HepG2 (cell line): ENCODE data around the gene PCNX4. TPM values are rescaled to one million over a fixed set of nuclear protein-coding genes. Genes with fewer than 3 reads are reported as not detected.
A peak's percentile ranks its signal among the peaks of the same experiment; 100 is the strongest.

Experiments used
- CHD2 ChIP-seq: IDR thresholded peaks from 2 replicates; pipeline ENCODE4 v1.6.1; 2011; ENCODE audit warnings: low read depth, low read length, improper control_type of control experiment
- ETV6 ChIP-seq: sonication (generic); formaldehyde crosslinking; conservative IDR thresholded peaks from 2 replicates; pipeline ENCODE4 v1.4.0; 2020; ENCODE audit warnings: missing genetic modification reagents
- MIXL1 ChIP-seq: IDR thresholded peaks from 2 replicates; pipeline ENCODE4 v1.6.1; 2016
- NFATC3 ChIP-seq: sonication (generic); formaldehyde crosslinking; IDR thresholded peaks from 2 replicates; pipeline ENCODE4 v1.5.1; 2020; ENCODE audit warnings: mild to moderate bottlenecking, missing genetic modification reagents
- RAD21 ChIP-seq: fragments of 450-650 bp; formaldehyde crosslinking; IDR thresholded peaks from 2 replicates; pipeline ENCODE4 v1.5.0; 2020; ENCODE audit warnings: mild to moderate bottlenecking
- RBM39 ChIP-seq: fragments of 200-400 bp; formaldehyde crosslinking; IDR thresholded peaks from one replicate; pipeline ENCODE4 v1.6.1; 2018; ENCODE audit warnings: antibody characterized with exemption, mild to moderate bottlenecking, low read depth, low read length; ENCODE audit not compliant: poor library complexity, severe bottlenecking
- ZNF83 ChIP-seq: sonication (generic); formaldehyde crosslinking; IDR thresholded peaks from 2 replicates; pipeline ENCODE4 v1.4.0; 2020; ENCODE audit warnings: missing genetic modification reagents, mild to moderate bottlenecking, borderline replicate concordance
- ZNF839 ChIP-seq: sonication (generic); formaldehyde crosslinking; IDR thresholded peaks from 2 replicates; pipeline ENCODE4 v1.4.0; 2020; ENCODE audit warnings: missing genetic modification reagents, mild to moderate bottlenecking, borderline replicate concordance
- ZNF841 ChIP-seq: sonication (generic); formaldehyde crosslinking; IDR thresholded peaks from 2 replicates; pipeline ENCODE4 v1.8.1; 2023; ENCODE audit warnings: missing genetic modification reagents, borderline replicate concordance
- polyA plus RNA-seq, 8 experiments: library from polyadenylated mRNA; depleted of rRNA in 3 of 8; stranded (reverse) in 7 of 8; unstranded in 1 of 8; fragments of >200 nt; fragmentation: Illumina TruSeq in 4 of 8; extraction: Trizol in 4 of 8; gene quantifications; 2 replicates each; pipeline versions ENCODE4 v1.2.1 to v1.2.3, GENCODE V29; 2011 to 2016; ENCODE audit warnings: low read depth in 4 of 8, missing spikeins in 1 of 8, mixed read lengths in 1 of 8; ENCODE audit not compliant: insufficient read depth in 1 of 8
- total RNA-seq, 5 experiments: library from RNA; depleted of rRNA; stranded (reverse); fragments of >200 nt; fragmentation: Illumina TruSeq; extraction: Trizol; gene quantifications; 2 replicates each; pipeline ENCODE4 v1.2.3, GENCODE V29; 2016; ENCODE audit warnings: low read depth in 1 of 5
- TF ChIP-seq, protein P1 (sequence below): sonication (generic); formaldehyde crosslinking; IDR thresholded peaks from 2 replicates; pipeline ENCODE4 v1.4.0; 2020; ENCODE audit warnings: mild to moderate bottlenecking, missing genetic modification reagents
- TF ChIP-seq, protein P2 (sequence below): sonication (generic); formaldehyde crosslinking; IDR thresholded peaks from 2 replicates; pipeline ENCODE4 v1.5.0; 2020; ENCODE audit warnings: mild to moderate bottlenecking, missing genetic modification reagents
- TF ChIP-seq, protein P3 (sequence below): sonication (generic); formaldehyde crosslinking; conservative IDR thresholded peaks from 2 replicates; pipeline ENCODE4 v1.4.0; 2020; ENCODE audit warnings: missing genetic modification reagents
- TF ChIP-seq, protein P4 (sequence below): IDR thresholded peaks from 2 replicates; pipeline ENCODE4 v1.6.1; 2016; ENCODE audit warnings: missing compliant biosample characterization, missing genetic modification reagents, borderline replicate concordance
- TF ChIP-seq, protein P5 (sequence below): sonication (generic); formaldehyde crosslinking; IDR thresholded peaks from 2 replicates; pipeline ENCODE4 v1.5.0; 2020; ENCODE audit warnings: mild to moderate bottlenecking, low read depth, missing genetic modification reagents, borderline replicate concordance

PCNX4 gene
- total and polyA plus RNA-seq, 2 of the 13 experiments (the other 11 are each of a cell fraction or from before 2014, with no cell fraction given), result 28.6 to 43.0 TPM

DNA sequence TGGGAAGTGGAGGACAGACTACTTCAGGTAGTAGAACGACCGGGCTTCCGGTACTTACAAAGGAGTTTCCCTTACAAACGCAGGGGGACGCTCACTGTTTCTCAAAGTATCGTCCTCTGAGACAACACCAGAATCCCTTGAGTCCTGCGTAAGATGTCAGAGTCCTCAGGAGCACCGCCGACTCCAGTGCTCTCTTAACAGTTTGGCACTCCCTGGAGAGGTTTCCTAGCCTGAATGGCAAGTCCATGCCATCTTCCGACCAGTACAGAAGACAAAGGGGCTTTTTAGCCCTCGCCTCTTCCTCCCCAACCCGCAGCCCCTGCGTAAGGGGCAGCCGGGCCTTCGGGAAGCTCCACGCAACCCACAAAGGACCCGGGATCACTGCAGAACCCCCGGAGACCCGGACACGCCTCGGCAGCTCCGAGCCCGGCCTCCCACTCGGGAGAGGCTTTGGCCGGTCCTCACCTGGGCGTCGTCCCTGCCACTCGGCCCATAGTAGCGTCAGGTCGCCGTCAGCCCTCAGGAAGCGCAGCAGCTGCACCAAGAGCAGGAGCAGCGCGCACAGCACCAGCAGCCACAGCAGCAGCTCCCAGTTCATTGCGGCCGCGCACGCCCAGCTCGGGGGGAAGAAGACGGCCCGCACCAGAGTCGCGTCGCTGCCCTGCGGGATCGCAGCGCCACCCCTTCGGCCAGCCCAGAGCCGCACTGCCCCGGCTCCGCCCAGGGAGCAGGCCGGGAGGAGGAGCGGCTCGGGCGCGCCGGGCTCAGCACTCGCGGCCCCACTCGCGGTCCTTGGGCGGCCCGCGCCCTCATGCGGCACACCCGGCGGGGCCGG is 73.2 kb downstream of the PCNX4 start, which contains the start of gene DHRS7 (continued):
- TF ChIP-seq, protein P1, sequence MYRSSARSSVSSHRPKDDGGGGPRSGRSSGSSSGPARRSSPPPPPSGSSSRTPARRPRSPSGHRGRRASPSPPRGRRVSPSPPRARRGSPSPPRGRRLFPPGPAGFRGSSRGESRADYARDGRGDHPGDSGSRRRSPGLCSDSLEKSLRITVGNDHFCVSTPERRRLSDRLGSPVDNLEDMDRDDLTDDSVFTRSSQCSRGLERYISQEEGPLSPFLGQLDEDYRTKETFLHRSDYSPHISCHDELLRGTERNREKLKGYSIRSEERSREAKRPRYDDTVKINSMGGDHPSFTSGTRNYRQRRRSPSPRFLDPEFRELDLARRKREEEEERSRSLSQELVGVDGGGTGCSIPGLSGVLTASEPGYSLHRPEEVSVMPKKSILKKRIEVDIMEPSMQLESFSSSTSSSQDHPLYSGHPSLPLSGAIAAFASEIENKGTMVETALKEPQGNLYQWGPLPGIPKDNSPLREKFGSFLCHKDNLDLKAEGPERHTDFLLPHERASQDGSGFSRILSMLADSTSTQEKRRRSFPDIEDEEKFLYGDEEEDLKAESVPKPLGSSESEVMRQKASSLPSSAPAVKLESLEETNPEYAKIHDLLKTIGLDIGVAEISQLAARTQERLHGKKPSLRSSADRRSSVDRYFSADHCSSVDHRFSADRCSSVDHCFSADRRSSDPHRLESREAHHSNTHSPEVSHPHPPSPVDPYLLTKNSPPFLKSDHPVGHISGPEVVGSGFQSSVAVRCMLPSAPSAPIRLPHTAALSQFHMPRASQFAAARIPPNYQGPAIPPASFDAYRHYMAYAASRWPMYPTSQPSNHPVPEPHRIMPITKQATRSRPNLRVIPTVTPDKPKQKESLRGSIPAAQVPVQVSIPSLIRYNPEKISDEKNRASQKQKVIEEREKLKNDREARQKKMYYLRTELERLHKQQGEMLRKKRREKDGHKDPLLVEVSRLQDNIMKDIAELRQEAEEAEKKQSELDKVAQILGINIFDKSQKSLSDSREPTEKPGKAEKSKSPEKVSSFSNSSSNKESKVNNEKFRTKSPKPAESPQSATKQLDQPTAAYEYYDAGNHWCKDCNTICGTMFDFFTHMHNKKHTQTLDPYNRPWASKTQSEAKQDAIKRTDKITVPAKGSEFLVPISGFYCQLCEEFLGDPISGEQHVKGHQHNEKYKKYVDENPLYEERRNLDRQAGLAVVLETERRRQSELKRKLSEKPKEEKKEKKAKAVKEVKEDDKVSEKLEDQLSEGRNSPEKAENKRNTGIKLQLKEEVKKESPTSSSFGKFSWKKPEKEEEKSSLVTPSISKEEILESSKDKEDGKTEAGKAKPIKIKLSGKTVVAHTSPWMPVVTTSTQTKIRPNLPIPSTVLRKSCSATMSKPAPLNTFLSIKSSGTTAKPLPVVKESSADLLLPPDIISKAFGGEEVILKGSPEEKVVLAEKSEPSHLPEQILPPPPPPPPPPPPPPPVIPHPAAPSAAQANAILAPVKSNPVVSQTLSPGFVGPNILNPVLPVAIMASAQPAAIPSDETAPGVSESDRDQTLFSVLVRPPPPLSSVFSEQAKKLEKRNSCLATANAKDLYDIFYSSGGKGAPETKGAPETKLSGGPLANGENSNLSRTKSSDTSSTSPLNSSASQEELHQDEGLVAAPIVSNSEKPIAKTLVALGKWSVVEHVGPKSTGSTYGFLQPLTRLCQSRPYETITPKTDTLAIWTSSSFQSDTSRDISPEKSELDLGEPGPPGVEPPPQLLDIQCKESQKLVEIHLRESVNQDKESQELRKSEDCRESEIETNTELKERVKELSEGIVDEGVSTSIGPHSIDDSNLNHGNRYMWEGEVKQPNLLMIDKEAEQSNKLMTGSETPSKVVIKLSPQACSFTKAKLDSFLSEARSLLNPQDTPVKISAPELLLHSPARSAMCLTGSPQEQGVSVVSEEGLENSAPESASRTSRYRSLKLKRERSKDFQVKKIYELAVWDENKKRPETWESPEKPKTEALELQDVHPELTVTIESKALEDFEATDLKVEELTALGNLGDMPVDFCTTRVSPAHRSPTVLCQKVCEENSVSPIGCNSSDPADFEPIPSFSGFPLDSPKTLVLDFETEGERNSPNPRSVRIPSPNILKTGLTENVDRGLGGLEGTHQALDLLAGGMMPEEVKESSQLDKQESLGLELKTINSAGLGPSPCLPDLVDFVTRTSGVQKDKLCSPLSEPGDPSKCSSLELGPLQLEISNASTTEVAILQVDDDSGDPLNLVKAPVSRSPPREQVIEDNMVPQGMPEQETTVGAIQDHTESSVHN (CRISPR knock-in tag), result 0 out of 2 replicates have a peak, but pooled peaks have one; percentile 20
- no peak for TF ChIP-seq ZNF83 (CRISPR knock-in tag)
- TF ChIP-seq NFATC3 (CRISPR knock-in tag), result no peak
- TF ChIP-seq ETV6 (CRISPR knock-in tag), result peak; percentile 67
- TF ChIP-seq, protein P2, sequence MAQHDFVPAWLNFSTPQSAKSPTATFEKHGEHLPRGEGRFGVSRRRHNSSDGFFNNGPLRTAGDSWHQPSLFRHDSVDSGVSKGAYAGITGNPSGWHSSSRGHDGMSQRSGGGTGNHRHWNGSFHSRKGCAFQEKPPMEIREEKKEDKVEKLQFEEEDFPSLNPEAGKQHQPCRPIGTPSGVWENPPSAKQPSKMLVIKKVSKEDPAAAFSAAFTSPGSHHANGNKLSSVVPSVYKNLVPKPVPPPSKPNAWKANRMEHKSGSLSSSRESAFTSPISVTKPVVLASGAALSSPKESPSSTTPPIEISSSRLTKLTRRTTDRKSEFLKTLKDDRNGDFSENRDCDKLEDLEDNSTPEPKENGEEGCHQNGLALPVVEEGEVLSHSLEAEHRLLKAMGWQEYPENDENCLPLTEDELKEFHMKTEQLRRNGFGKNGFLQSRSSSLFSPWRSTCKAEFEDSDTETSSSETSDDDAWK (CRISPR knock-in tag), result no peak
- TF ChIP-seq, protein P3, sequence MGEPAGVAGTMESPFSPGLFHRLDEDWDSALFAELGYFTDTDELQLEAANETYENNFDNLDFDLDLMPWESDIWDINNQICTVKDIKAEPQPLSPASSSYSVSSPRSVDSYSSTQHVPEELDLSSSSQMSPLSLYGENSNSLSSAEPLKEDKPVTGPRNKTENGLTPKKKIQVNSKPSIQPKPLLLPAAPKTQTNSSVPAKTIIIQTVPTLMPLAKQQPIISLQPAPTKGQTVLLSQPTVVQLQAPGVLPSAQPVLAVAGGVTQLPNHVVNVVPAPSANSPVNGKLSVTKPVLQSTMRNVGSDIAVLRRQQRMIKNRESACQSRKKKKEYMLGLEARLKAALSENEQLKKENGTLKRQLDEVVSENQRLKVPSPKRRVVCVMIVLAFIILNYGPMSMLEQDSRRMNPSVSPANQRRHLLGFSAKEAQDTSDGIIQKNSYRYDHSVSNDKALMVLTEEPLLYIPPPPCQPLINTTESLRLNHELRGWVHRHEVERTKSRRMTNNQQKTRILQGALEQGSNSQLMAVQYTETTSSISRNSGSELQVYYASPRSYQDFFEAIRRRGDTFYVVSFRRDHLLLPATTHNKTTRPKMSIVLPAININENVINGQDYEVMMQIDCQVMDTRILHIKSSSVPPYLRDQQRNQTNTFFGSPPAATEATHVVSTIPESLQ (CRISPR knock-in tag), result no peak
- TF ChIP-seq, protein P4, sequence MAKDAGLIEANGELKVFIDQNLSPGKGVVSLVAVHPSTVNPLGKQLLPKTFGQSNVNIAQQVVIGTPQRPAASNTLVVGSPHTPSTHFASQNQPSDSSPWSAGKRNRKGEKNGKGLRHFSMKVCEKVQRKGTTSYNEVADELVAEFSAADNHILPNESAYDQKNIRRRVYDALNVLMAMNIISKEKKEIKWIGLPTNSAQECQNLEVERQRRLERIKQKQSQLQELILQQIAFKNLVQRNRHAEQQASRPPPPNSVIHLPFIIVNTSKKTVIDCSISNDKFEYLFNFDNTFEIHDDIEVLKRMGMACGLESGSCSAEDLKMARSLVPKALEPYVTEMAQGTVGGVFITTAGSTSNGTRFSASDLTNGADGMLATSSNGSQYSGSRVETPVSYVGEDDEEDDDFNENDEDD (CRISPR knock-in tag), result peak; percentile 21; the same call in 1 of the 2 replicates
- peak; percentile 74 for TF ChIP-seq RAD21
- TF ChIP-seq, protein P5, sequence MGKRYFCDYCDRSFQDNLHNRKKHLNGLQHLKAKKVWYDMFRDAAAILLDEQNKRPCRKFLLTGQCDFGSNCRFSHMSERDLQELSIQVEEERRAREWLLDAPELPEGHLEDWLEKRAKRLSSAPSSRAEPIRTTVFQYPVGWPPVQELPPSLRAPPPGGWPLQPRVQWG (CRISPR knock-in tag), result no peak
- TF ChIP-seq ZNF841 (CRISPR knock-in tag), result no peak
- 0 out of 2 replicates have a peak, but pooled peaks have one; percentile 15 for TF ChIP-seq MIXL1 (CRISPR knock-in tag)
- 0 out of 2 replicates have a peak, but pooled peaks have one; percentile 29 for TF ChIP-seq ZNF839
- TF ChIP-seq RBM39, result peak; percentile 67
- TF ChIP-seq CHD2, result no peak
